ENCODE measurements around the gene AARS2.

AARS2 gene

GRCh38 chr6:44268095-44268628 lies 45.0 kb downstream of the AARS2 start:
- TF ChIP-seq GATA3 (IDR thresholded peaks at IDR 0.05; ENCODE audit: low read depth, low read length): no peak
- no peak for TF ChIP-seq GATA2 (IDR thresholded peaks at IDR 0.05; ENCODE audit: low read depth, low read length)

GRCh38 chr6:44267252-44267651 lies 45.9 kb downstream of the AARS2 start:
- TF ChIP-seq GATA2 (IDR thresholded peaks at IDR 0.05; ENCODE audit: low read depth, low read length) (no peak), GATA3 (IDR thresholded peaks at IDR 0.05; ENCODE audit: low read depth, low read length) (no peak)

- TF ChIP-seq GATA3 (IDR thresholded peaks at IDR 0.05; ENCODE audit: low read depth, low read length): no peak
- no peak for TF ChIP-seq GATA2 (IDR thresholded peaks at IDR 0.05; ENCODE audit: low read depth, low read length)
Observed at GRCh38 chr6:44266347-44266746, 46.8 kb downstream of the AARS2 start.

GRCh38 chr6:44265722-44266233 lies 47.4 kb downstream of the AARS2 start:
- no peak for TF ChIP-seq GATA2 (IDR thresholded peaks at IDR 0.05; ENCODE audit: low read depth, low read length)
- no peak for TF ChIP-seq GATA3 (IDR thresholded peaks at IDR 0.05; ENCODE audit: low read depth, low read length)

GRCh38 chr6:44265007-44265721 lies 48.0 kb downstream of the AARS2 start, which contains the start of gene NFKBIE:
TSS of gene NFKBIE (minus strand) at chr6:44265551. CDS start at chr6:44265346, 205 bp downstream.
- TF ChIP-seq GATA3 (IDR thresholded peaks at IDR 0.05; ENCODE audit: low read depth, low read length) (no peak), GATA2 (IDR thresholded peaks at IDR 0.05; ENCODE audit: low read depth, low read length) (no peak)

- TF ChIP-seq GATA3 (IDR thresholded peaks at IDR 0.05; ENCODE audit: low read depth, low read length) (no peak), GATA2 (IDR thresholded peaks at IDR 0.05; ENCODE audit: low read depth, low read length) (no peak)
Observed at GRCh38 chr6:44264154-44265006, 48.8 kb downstream of the AARS2 start.

GRCh38 chr6:44263354-44264100 lies 49.6 kb downstream of the AARS2 start:
- TF ChIP-seq GATA3 (IDR thresholded peaks at IDR 0.05; ENCODE audit: low read depth, low read length) (no peak), GATA2 (IDR thresholded peaks at IDR 0.05; ENCODE audit: low read depth, low read length) (no peak)

- TF ChIP-seq GATA2 (IDR thresholded peaks at IDR 0.05; ENCODE audit: low read depth, low read length) (no peak), GATA3 (IDR thresholded peaks at IDR 0.05; ENCODE audit: low read depth, low read length) (no peak)
Observed at GRCh38 chr6:44262467-44263353, 50.4 kb downstream of the AARS2 start.

GRCh38 chr6:44261581-44261980 lies 51.6 kb downstream of the AARS2 start:
- TF ChIP-seq GATA3 (IDR thresholded peaks at IDR 0.05; ENCODE audit: low read depth, low read length) (no peak), GATA2 (IDR thresholded peaks at IDR 0.05; ENCODE audit: low read depth, low read length) (no peak)

- no peak for TF ChIP-seq GATA3 (IDR thresholded peaks at IDR 0.05; ENCODE audit: low read depth, low read length)
- no peak for TF ChIP-seq GATA2 (IDR thresholded peaks at IDR 0.05; ENCODE audit: low read depth, low read length)
Observed at GRCh38 chr6:44260451-44261297, 52.5 kb downstream of the AARS2 start.

GRCh38 chr6:44260011-44260410 lies 53.1 kb downstream of the AARS2 start:
- no peak for TF ChIP-seq GATA2 (IDR thresholded peaks at IDR 0.05; ENCODE audit: low read depth, low read length)

- TF ChIP-seq GATA2 (IDR thresholded peaks at IDR 0.05; ENCODE audit: low read depth, low read length) (no peak), GATA3 (IDR thresholded peaks at IDR 0.05; ENCODE audit: low read depth, low read length) (no peak)
Observed at GRCh38 chr6:44258921-44259320, 54.2 kb downstream of the AARS2 start.

Data from SH-SY5Y (cell line).